ENCODE results near the gene SUV39H2.
A peak's percentile ranks its signal among the peaks of the same experiment; 100 is the strongest.
"Not testable (repeated sequence)": the region's sequence is repeated elsewhere in the genome, so short reads cannot be mapped to it uniquely, and the experiment has no call there.

The SUV39H2 gene

DNA sequence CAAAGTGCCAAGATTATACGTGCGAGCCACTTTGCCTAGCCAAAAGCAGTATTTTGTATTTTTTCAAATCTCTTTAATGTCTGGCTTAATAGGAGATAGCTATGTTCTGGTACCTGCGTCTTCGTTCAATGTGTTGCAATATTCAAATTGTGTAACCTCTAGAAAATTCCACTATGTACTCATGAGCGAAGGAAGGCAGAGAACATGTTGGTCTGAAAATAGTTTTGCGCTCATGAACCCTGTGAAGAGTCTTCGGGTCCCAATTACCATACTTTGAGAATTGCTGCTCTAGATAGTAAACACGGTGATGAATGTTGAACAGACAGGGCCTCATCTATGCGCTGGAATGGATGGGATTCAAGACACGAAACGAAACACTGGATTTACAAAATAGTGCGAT, 2.7 kb upstream of the SUV39H2 start:
- no peak for DNase-seq (ENCODE audit: low read depth in 1 of 2, low spot score in 1 of 2)

DNA sequence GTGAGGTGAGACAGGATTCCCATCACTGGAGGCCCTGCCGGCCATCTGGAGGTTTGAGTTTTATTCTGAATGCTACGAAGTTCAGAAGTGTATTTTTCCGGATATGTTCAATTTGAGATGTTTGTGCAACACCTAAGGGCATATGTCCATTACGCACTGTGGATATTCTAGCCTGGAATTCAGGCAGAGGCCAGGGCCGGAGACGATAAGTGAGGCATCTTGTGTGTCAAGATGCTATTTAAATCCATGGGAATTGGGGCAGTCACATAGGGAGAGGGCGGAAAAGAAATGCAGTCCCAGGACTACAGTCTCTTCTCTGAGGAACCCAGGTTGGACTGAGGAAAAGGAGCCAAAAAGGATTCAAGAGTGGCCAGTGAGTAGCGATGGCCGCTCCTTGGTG, 1.9 kb upstream of the SUV39H2 start:
- DNase-seq (ENCODE audit: low read depth in 1 of 2, low spot score in 1 of 2): no peak

DNA sequence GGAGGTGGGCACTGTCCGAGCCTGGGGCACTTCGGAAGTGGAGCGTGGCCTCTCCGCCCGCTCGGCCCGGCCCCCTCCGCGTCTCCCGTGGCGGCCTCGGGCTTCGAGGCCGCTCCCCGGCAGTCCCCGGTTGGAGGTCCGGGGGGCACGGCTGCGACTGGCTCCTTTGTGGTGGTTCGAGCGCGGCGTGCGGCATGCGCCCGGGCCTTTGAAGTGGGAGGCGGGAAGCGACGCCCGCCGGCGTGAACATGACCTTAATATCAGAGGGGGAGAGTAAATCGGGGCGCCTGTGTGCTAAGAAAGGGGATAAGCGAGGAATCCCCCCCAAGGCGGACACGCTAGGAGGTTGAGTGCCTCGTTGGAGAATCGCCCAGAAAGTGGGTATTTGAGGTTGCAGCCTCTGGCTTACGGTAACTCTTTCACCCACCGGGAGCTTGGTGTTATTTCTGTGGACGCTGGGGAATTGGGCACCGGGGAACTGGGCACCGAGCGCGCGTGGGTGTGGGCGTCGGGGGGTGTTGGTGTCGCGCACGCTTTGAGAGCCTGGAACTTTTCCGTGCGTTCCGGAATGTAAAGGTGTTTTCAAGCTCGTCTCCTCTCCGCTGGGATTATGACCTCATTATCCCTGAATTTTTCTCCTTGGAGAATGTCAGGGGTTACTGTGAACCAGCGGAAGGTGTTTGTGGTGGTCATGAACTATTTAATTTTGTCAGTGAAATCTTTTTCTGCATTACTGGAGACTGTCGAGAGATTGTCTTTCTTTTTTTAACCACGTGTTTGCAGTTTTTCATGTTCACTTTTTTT, 660 bp downstream of the SUV39H2 start:
- DNase-seq (ENCODE audit: low read depth in 1 of 2, low spot score in 1 of 2): peak in 1 of 2 donors; percentile 14

DNA sequence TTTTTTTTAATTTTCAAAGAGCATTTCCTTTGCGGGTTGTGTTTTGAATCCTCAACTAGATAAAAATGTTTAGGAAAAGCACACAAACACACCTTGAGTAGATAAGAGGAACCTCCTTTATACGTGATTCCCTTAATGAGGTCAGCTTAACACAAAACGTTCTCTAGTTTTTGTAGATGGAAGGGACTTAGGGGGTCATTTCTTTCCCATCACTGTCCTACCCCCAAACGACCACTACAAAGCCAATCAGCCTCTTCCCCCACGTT, 1.2 kb downstream of the SUV39H2 start:
- no peak for DNase-seq (ENCODE audit: low read depth in 1 of 2, low spot score in 1 of 2)

DNA sequence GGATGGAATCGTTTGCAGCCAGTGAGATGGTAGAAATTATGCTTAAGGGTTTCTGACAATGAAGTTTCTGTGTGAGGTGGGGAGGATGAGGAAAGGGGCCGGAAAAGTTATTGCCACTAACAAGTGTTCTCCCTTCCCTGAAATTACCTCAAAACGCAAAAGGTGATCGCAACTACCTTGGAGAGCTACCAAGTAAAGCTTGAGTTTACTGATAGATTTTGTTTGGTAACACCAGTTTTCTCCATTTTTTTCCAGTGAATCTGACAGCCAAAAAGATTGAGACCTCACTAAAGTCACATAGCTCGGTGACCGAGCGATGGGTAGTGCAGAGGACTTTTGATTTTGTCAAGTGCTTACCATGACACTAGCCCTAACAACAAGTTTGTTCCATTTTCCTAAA, 1.6 kb downstream of the SUV39H2 start:
- no peak for DNase-seq (ENCODE audit: low read depth in 1 of 2, low spot score in 1 of 2)

DNA sequence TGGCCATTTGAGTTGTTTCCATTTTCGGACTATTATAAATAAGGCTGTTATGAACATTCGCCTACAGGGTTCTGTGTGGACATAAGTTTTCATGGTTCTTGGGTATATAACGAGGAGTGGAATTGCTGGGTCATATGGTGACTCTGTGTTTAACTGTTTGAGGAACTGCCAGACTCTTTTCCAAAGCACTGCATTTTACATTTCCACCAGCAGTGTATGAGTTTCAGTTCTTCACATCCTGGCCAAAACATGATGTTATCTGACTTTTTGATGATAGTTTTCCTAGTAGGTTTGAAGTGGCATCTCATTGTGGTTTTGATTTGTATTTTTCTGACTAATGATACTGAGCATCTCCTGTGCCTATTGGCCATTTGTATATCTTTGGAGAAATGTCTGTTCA, 5.4 kb downstream of the SUV39H2 start:
- no peak for DNase-seq (ENCODE audit: low read depth in 1 of 2, low spot score in 1 of 2)

DNA sequence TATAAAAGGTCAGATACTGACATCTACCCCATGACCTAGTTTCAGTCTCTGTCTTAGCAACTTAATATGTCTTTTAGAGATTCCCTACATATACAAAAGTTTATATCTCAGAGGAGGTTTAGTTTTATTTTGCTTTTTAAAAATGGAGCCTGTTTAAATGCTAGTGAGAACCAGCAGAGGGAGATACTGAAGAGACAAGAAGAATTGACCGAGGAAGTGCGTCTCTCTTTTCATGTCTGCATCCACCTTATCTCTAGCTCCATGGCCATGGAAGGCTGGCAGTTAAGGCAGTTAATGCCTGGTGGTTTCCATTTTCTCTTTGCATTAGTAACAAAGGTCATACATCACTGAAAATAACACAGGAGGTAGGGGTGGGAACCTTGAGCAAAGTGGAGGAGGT, 10.7 kb downstream of the SUV39H2 start:
- no peak for DNase-seq (ENCODE audit: low read depth in 1 of 2, low spot score in 1 of 2)

DNA sequence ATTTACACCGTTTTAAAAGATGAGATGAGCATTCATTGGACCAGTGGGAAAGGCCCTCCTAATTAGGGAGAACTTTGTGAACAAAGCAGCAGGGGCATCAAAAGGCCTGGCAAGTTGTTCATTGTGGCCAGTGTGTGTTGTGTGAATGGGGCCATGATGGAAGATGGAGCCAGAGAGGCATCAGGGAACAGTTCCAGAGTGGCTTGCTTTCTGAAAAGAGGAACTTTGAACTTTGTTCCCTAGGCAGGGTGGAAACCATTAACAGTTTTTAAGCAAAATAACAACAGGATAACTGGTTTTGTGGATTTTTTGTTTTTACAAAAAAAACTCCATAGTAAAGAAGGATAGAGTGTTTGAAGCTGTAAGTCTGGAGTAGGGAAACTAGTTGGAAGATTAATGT, 12.5 kb downstream of the SUV39H2 start:
- no peak for DNase-seq (ENCODE audit: low read depth in 1 of 2, low spot score in 1 of 2)

DNA sequence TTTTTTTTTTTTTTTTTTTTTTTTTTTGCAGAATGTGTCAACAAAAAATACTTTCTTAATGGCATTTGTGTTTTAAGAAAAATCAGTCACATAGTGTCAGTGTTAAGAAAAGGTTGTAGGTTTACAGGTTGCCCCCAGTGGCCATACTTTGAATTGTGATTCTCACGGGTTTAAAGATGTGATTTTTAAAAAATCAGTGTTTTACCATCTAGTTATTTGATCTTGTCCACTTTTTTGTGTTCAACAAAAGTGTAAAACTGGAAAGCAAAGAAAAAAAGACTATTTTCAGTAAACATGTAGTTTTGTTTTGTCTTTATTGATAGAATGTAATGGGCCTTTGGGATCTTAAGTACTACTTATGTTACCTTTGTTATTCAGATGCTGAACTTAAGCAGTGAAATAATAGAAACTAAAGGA, 25.7 kb downstream of the SUV39H2 start:
- no peak for DNase-seq (ENCODE audit: low read depth in 1 of 2, low spot score in 1 of 2)

DNA sequence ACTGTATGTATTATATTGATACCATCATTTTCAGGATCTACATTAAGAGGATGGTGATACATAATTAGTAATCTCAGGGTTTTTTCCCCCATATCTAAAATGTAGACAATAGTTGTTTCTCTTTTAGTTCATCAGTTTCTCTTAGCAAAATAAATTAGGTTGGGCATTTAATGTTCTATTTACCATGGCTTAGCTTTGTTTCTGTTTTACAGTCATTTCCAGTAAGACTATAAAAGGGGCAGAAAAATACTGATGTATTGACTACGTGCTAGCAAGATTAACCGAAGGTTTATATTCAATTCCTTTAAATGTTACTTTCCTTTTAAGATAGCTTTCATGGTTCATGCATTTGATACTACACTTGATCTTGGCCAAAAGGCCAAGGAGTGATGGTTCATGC, 26.2 kb downstream of the SUV39H2 start:
- no peak for DNase-seq (ENCODE audit: low read depth in 1 of 2, low spot score in 1 of 2)

DNA sequence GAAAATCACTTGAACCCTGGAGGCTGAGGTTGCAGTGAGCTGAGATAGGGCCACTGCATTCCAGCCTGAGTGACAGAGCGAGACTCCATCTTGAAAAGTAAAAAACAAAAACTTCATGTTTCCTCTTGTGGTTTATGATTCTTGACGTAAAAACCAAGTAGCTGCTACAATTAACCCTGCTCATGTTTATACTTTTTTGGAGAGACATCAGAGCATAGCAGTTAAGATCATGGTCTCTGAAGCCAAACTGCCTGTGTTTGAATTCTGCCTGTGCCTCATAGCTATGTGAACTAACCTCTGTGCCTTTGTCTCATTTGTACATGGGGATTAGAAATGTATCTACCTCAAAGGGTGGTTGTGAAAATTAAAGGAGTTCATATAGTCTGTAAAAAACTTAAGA, 27.2 kb downstream of the SUV39H2 start:
- DNase-seq (ENCODE audit: low read depth in 1 of 2, low spot score in 1 of 2): no peak

DNA sequence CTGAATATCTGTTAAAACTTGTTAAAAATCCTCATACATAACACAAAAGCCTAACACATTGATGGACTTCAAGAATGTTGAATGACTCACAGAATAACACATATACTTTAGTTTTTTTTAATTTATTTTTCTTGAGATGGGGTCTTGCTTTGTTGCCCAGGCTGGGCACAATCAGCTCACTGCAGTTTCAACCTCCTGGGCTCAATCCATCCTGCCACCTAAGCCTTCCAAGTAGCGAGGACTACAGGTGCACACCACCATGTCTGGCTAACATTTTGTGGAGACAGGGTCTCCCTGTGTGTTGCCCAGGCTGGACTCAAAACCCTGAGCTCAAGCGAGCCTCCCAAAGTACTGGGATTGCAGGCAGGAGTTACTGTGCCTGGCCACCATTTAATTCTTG, 28.1 kb downstream of the SUV39H2 start:
- DNase-seq (ENCODE audit: low read depth in 1 of 2, low spot score in 1 of 2): no peak

DNA sequence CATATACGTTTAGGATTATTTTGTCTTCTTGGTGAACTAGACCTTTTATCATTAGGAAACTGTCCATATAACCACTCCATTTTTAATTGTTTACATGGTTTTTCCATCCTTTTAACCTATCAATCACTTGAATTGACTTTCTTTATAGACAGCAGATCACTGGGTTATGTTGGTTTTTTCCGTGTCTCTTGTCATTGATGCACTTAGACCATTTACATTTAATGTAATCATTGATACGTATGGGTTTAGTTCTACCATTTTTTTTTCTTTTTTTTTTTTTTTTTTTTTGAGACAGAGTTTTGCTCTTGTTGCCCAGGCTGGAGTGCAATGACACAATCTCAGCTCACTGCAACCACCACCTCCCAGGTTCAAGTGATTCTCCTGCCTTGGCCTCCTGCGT, 28.9 kb downstream of the SUV39H2 start:
- DNase-seq (ENCODE audit: low read depth in 1 of 2, low spot score in 1 of 2): not testable (repeated sequence)

DNA sequence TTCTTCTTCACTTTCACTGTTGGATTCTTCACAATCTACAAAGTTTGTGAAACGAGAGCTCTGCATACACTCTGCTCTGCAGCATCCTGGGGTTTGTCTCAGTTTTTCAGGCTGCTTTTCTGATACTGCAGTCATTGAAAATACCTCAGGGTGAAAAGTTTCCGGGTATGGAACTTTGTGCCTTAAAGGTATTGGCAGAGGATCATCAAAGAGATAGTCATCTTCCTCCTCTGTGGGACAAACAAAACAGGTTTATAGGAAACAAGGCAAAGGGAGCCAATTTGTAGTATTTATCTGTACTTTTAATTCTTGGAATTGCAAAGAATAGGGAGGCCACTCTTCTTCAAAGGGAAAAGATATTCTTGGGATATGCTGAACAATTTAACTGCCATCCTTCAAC, 30.4 kb downstream of the SUV39H2 start:
- DNase-seq (ENCODE audit: low read depth in 1 of 2, low spot score in 1 of 2): no peak

DNA sequence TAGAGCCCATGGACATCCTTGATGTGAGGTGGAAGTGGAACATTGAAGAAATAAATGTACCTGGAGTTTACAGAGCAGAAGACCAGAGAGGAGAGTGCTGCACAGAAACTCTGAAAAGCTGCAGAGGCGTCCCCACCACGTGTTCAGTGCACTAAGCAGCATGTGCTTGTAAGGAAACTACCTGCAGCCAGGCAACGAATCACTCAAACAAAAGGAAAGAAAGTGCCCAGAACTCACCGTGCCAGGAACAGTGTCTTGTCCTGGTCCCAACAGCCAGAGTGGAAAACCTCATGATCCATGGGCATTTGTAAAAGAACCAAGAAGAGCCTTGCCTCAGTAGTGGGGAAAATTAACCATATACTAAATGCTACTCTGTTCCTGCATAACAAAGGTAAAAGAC, 32.3 kb downstream of the SUV39H2 start:
- no peak for DNase-seq (ENCODE audit: low read depth in 1 of 2, low spot score in 1 of 2)

DNA sequence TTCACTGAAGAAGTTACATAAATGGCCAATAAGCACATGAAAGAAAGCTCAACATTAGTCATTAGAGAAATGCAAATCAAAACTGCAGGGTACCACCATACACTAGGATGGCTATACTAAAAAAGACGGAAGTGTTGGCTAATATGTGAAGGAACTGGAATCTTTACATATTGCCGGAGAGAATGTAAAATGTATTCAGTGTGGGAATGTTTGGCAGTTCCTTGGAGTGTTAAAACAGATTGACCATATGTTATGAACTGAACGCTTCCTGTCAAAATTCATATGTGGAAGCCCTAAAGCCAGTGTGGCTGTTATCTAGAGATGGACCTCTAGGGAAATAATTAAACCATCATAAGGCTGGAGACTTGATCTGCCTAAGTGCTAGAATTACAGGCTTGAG, 33.1 kb downstream of the SUV39H2 start:
- no peak for DNase-seq (ENCODE audit: low read depth in 1 of 2, low spot score in 1 of 2)

DNA sequence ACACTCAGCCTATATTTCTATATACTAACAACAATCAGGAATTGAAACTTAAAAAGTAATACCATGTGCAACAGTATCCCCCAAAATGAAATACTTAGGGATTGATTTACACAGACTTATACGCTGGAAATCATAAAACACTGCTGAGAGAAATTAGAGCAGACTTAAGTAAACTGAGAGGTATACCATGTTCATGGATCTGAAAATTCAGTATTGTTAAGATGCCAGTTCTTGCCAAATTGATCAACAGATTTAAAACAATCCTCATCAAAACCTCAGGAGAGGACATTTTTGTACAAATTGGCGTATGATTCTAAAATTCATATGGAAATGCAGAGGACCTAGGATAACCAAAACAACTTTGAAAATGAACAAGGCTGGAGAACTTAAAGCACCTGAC, 37.9 kb downstream of the SUV39H2 start:
- no peak for DNase-seq (ENCODE audit: low read depth in 1 of 2, low spot score in 1 of 2)

DNA sequence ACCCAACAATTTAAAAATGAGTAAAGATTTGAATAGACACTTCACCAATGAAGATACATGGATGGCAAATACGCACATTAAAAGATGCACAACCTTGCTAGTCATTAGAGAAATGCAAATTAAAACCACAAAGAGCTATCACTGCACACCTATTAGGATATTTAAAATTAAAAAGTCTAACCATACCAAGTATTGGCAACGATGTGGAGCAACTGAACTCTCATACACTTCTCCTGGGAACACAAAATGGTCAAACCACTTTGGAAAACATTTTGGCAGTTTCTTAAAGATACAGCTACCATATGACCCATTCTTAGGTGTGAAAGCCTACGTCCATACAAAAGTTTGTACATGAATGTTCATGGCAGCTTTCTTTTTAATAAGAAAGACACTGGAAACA, 39.2 kb downstream of the SUV39H2 start:
- no peak for DNase-seq (ENCODE audit: low read depth in 1 of 2, low spot score in 1 of 2)

DNA sequence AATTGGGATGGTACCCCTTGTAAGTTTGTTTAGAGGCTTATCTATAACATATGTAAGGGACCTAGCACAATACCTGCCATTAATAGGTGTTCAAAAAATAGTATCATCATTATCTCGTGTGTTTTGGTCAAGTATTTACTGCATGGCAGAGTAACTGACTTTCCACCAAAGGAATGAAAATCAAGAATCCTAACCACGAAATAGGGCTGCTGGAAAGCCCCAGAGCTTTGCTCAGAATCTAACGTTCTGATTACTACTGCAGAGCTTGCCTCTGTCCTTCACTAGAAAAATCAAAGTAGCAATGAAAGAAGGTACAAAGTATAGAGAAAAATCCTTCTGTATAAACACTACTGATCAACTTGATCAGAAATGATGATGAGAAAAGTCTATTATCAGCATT, 40.3 kb downstream of the SUV39H2 start:
- DNase-seq (ENCODE audit: low read depth in 1 of 2, low spot score in 1 of 2): no peak

DNA sequence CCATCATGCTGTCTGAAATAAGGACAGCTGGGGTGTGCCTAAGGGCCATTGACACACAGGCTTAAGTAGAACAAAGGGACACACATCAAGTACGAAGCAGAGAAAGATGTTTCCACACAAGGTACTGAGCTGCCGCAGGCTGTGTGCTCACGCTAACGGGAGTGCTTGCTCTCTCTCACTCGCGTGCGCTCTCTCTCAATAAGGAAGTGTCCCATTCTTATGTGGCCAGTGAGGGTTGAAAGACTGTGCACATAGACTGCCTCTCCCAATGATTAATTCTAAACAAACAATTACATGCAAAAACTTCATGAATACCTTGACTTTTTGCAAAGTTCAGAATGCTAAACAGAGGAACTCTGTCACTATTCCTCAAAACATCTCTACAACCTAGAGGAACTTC, 45.3 kb downstream of the SUV39H2 start:
- no peak for DNase-seq (ENCODE audit: low read depth in 1 of 2, low spot score in 1 of 2)

DNA sequence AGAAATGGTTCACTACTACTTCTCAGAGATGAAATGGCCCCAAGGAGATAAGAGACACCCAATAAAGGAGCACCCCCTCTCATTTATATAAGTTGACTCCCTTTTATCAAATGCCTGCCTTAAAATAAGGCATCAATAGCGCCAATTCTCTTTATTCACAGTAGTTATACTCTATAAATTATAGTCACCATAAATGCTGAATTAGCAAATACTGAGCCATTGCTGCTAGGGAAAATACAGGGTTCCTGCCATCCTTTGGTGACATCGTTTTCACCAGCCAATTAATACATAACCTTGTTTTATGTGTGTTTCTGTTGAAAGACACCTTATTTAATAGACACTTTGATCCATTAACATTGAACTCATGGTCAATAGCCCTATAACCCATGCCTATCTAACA, 46.6 kb downstream of the SUV39H2 start:
- DNase-seq (ENCODE audit: low read depth in 1 of 2, low spot score in 1 of 2): no peak

DNA sequence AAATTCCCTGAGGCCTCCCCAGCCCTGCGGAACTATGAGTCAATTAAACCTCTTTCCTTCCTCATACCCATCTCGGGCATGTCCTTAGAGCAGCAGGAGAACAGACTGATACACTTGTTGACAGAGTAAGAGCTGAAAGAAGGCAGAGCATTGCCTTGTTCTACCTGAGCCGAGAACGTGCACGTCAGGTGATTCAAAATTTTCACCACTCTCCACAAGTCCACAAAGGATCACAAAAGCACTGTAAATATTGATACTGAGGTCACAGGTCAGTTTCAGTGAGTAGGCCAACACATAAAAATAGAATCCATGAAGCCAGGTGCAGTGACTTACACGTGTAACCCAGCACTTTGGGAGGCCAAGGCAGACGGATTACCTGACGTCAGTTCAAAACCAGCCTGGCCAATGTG, 47.4 kb downstream of the SUV39H2 start:
- DNase-seq (ENCODE audit: low read depth in 1 of 2, low spot score in 1 of 2): no peak

DNA sequence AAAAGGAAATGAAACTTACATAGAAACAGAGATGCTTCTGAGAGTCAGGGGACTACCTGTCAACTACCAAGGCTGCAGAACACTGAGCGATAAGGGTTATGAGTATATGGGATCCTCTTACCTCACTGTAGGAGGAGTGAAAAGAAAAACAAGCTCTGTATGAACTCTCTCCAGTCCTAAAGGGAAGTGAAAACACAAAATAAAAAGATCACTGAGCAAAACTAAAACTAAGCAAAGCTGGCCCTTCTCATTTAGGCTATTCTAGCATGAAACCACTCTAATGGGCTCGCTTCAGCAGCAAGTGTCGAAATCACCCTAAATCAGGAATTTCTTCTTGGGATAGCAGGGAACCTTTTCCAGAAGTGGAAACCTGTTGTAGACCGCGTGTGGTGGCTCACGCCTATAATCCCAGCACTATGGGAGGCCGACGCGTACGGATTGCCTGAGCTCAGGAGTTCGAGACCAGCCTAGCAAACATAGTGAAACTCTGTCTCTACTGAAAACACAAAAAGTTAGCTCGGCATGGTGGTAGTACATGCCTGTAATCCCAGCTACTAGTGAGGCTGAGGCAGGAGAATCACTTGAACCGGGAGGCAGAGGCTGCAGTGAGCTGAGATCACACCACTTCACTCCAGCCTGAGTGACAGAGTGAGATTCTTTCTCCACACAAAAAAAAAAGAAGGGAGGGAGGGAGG, 48.2 kb downstream of the SUV39H2 start:
- DNase-seq (ENCODE audit: low read depth in 1 of 2, low spot score in 1 of 2): no peak

Data from activated T-helper 1 cell treated with anti-CD3 and anti-CD28 coated beads, Interleukin-2, amount 50 U/mL, for 16 hours (primary cell).